Epithelial cell of proximal tubule (primary cell): Measurements from ENCODE around the gene TMPRSS6. TPM values are rescaled to one million over a fixed set of nuclear protein-coding genes. Genes with fewer than 3 reads are reported as not detected.

Experiments used
- DNase-seq: peaks from one replicate; pipeline ENCODE4 v3.0.0-alpha.2; 2011; ENCODE audit warnings: low read depth
- H3K4me3 ChIP-seq: 2 replicates; pipeline ENCODE4 v1.5.1; 2011; ENCODE audit warnings: low read depth, mild to moderate bottlenecking, low read length
- CTCF ChIP-seq: conservative IDR thresholded peaks from 2 replicates; pipeline ENCODE4 v1.5.1; 2012; ENCODE audit warnings: low read depth, mild to moderate bottlenecking, low read length
- total RNA-seq: library from RNA; depleted of rRNA; stranded (reverse); fragments of >200 nt; gene quantifications from 2 replicates; pipeline ENCODE4 v1.2.3, GENCODE V29; 2015

Gene TMPRSS6
- total RNA-seq, 1 donor from 2014 or later, result not detected

GRCh38 chr22:37069719-37070118, 39.8 kb downstream of the TMPRSS6 start:
- no peak for DNase-seq
- TF ChIP-seq CTCF, result no peak
- H3K4me3 ChIP-seq, result no peak overlapping the region

- DNase-seq, result no peak
- no peak for TF ChIP-seq CTCF
- no peak overlapping the region for H3K4me3 ChIP-seq
Measured at GRCh38 chr22:37069319-37069718, 40.2 kb downstream of the TMPRSS6 start.

- DNase-seq, result no peak
- TF ChIP-seq CTCF, result no peak
- no peak overlapping the region for H3K4me3 ChIP-seq
Measured at GRCh38 chr22:37068859-37069258, 40.7 kb downstream of the TMPRSS6 start.

- TF ChIP-seq CTCF, result no peak
- no peak overlapping the region for H3K4me3 ChIP-seq
- DNase-seq, result no peak
Measured at GRCh38 chr22:37067428-37067827, 42.1 kb downstream of the TMPRSS6 start.

- no peak for DNase-seq
- TF ChIP-seq CTCF, result no peak
- H3K4me3 ChIP-seq, result no peak overlapping the region
Measured at GRCh38 chr22:37065961-37066360, 43.6 kb downstream of the TMPRSS6 start.

GRCh38 chr22:37065180-37065579, 44.3 kb downstream of the TMPRSS6 start:
- no peak for TF ChIP-seq CTCF
- no peak for DNase-seq
- no peak overlapping the region for H3K4me3 ChIP-seq

GRCh38 chr22:37064553-37064952, 45.0 kb downstream of the TMPRSS6 start:
- DNase-seq, result no peak
- H3K4me3 ChIP-seq, result no peak overlapping the region
- no peak for TF ChIP-seq CTCF
